Muscle of back (tissue), 13 donors: ENCODE measurements around the gene L1TD1. TPM values are rescaled to one million over a fixed set of nuclear protein-coding genes. Genes with fewer than 3 reads are reported as not detected.
"Not testable (repeated sequence)": the region's sequence is repeated elsewhere in the genome, so short reads cannot be mapped to it uniquely, and the experiment has no call there.

ENCODE experiments used
- DNase-seq, 3 donors: peaks; one replicate each; pipeline versions ENCODE4 v3.0.0 to v3.0.0-alpha.2; 2013
- long read RNA-seq, 9 donors: transcript quantifications; one replicate each; lab custom pipeline, GENCODE V29; 2026
- polyA plus RNA-seq, 10 donors: library from polyadenylated mRNA; unstranded; fragments of 120-200 nt; gene quantifications; one replicate each; pipeline ENCODE4 v1.2.1, GENCODE V29; 2013; ENCODE audit not compliant: insufficient read length in 10 of 10

Gene L1TD1
- polyA plus RNA-seq, result 1 to 10 TPM in 8 of 10 donors, under 1 TPM in 2; 0.88 to 4.7 (median 1.5) TPM
- long read RNA-seq, donor 1, result 0 reads
- long read RNA-seq, donor 2, result 0 reads
- long read RNA-seq, donor 3, result 0 reads
- long read RNA-seq, donor 4, result 0 reads
- long read RNA-seq, donor 5, result 0 reads
- long read RNA-seq, donor 6, partial matches to known transcripts, result 0 of 1 reads
- long read RNA-seq, donor 6, other reads (novel, unspliced or antisense), result 0 of 1 reads
- long read RNA-seq, donor 7, partial matches to known transcripts, result 0 of 1 reads
- long read RNA-seq, donor 7, other reads (novel, unspliced or antisense), result 0 of 1 reads
- long read RNA-seq, donor 8, result 0 reads
- long read RNA-seq, donor 9, result 0 reads

GRCh38 chr1:62194651-62195544, at the start of gene L1TD1:
Gene L1TD1 (plus strand): TSS chr1:62194849. CDS start chr1:62206629, 11,780 bp downstream.
- DNase-seq, result peak; percentile 19 to 65 (median 33)

GRCh38 chr1:62159940-62160348, 34.7 kb upstream of the L1TD1 start:
- DNase-seq, result no peak

GRCh38 chr1:62161711-62162110, 32.9 kb upstream of the L1TD1 start:
- DNase-seq, result no peak

GRCh38 chr1:62170380-62170779, 24.3 kb upstream of the L1TD1 start:
- not testable (repeated sequence) for DNase-seq

GRCh38 chr1:62175568-62176179, 19.0 kb upstream of the L1TD1 start:
- DNase-seq, result peak; percentile 55 to 79 (median 73)

- no peak for DNase-seq
Observed at GRCh38 chr1:62176597-62177312, 17.9 kb upstream of the L1TD1 start.

- no peak for DNase-seq
Observed at GRCh38 chr1:62177621-62178020, 17.0 kb upstream of the L1TD1 start.

GRCh38 chr1:62178372-62178771, 16.3 kb upstream of the L1TD1 start:
- no peak for DNase-seq

GRCh38 chr1:62180054-62180453, 14.6 kb upstream of the L1TD1 start:
- not testable (repeated sequence) for DNase-seq

- no peak for DNase-seq
Observed at GRCh38 chr1:62180639-62181038, 14.0 kb upstream of the L1TD1 start.

GRCh38 chr1:62181532-62181931, 13.1 kb upstream of the L1TD1 start:
- DNase-seq, result no peak

- not testable (repeated sequence) for DNase-seq
Observed at GRCh38 chr1:62182157-62182556, 12.5 kb upstream of the L1TD1 start.

GRCh38 chr1:62183164-62184020, 11.3 kb upstream of the L1TD1 start:
- not testable (repeated sequence) for DNase-seq

- no peak for DNase-seq
Observed at GRCh38 chr1:62184336-62184735, 10.3 kb upstream of the L1TD1 start.

- not testable (repeated sequence) for DNase-seq
Observed at GRCh38 chr1:62185233-62185632, 9.4 kb upstream of the L1TD1 start.

- DNase-seq, result no peak
Observed at GRCh38 chr1:62185677-62186076, 9.0 kb upstream of the L1TD1 start.

- DNase-seq, result no peak
Observed at GRCh38 chr1:62187548-62187947, 7.1 kb upstream of the L1TD1 start.

- no peak for DNase-seq
Observed at GRCh38 chr1:62188111-62188510, 6.5 kb upstream of the L1TD1 start.

- no peak for DNase-seq
Observed at GRCh38 chr1:62196086-62196690, 1.5 kb downstream of the L1TD1 start.
